GM11168 (cell line): ENCODE data around the gene XPO6.

Source experiments
- in situ Hi-C: fragments of 300-500 bp; cut with MboI; formaldehyde crosslinking; loops from one replicate; pipeline ENCODE4 v1.12.0; 2022; ENCODE audit warnings: low sequenced_read_pairs; ENCODE audit not compliant: unreplicated experiment

XPO6 gene

DNA sequence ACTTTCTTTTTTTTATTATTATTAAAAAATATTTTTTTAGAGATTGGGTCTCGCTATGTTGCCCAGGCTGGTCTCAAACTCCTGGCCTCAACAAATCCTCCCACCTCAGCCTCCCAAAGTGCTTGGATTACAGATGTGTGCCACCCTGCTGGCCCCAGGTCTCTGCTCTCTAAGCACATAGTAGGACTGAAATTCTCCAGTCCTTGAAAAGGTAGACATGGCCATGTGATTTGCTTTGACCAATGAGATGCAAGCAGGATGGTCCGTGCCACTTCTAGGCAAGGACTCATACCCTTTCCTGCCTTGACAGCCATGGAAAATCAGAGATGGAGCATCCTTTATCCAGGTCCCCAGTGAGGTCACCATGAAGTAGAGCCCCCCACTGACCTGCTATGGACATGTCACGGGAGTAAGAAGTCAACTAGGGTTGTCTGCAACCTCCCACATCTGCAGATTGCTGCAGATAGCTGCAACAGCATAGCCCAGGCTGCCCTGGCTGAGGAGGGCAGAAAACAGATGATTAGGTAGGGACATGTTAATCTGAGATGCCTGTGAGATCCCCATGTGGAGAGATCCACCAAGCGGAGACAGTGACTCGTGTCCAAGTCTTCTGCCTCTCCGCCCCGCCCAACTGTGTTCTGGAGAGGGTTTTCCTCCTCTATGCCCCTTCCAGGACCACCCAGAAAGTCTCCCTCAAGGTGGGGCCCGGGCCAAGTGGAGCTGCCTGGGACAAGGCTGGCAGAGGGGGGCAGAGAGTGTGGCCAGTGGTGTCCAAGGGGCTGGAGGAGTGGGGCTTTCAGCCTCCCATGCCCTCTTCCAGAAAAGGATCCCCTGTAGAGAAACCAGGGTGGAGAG, 159.3 kb downstream of the XPO6 start:
- in situ Hi-C loops, result loop anchor here (25.0 kb wide), 1 partner anchor 415 kb away; no protein-coding TSS in a partner anchor

DNA sequence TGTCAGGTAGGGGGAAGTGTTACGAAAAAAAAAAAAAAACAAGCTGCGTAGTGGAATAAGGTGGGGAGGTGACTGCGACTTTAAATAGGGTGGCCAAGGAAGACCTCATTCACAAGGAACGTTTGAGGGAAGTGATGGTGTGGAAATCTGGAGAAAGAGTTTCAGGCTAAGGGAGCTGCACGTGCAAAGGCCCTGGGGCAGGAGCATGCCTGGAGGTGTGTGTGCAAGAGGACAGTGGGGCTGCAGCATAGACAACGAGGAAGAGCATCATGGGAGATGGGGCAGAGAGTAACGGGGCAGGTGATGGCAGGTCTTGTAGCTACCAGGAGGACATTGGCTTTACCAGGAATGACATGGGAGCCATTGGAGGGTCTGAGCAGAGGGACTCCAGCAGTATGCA, 160.3 kb downstream of the XPO6 start:
- in situ Hi-C loops, result loop anchor here (25.0 kb wide), 1 partner anchor 414 kb away; no protein-coding TSS in a partner anchor
